Measurements from ENCODE around the gene FZR1.
"Not testable (repeated sequence)": the region's sequence is repeated elsewhere in the genome, so short reads cannot be mapped to it uniquely, and the experiment has no call there.

Gene FZR1

DNA sequence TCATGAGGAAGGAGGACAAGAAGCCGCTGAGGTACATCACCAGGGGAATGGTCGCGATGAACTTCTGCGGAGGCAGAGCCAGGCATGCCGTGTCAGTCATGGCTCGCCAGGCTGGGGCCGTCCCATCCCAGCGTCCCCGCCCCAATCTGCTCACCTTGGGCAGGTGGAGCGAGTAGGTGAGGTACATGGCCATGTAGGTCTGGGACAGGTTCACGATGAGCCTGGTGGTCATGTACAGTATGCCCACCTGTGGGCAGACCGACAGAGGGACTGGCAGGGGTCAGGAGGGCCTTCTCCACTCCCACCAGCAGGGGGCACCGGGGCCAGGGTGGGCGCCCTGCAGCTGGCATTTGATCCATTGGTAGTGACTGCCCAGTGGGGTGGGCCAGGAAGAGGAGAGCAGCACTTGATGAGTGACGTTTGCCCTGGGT lies 41.2 kb downstream of the FZR1 start:
- peak; percentile 56 for DNase-seq (ENCODE audit: low spot score)

DNA sequence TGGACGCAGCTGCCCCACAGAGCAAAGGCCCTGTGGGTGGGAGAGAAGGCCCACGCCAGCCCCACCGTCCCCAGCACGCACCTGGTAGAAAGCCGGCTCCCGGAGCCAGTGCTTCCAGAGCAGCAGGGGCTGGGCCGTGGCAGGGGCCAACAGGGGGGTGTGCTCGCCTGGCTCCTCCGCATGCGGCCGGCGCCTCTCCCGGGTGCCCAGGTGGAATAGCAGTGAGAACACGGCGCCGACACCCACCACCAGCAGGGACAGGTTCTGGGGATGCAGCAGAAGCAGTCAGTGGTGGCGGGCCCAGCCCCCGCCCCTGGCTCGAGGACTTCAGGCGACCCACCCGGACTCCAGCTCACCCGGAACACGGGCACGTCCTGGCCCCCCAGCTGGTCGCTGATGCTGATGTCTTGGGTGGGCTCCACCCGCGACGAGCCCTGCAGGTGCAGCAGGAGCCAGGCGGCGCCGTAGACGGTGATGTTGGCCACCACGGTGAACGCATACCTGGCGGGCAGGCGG lies 41.7 kb downstream of the FZR1 start:
- no peak for DNase-seq (ENCODE audit: low spot score)

- no peak for DNase-seq (ENCODE audit: low spot score)
These were observed 42.5 kb downstream of the FZR1 start for GRCh38 chr19:3548606-3549005.

- DNase-seq (ENCODE audit: low spot score): no peak
These were observed 43.7 kb downstream of the FZR1 start for GRCh38 chr19:3549816-3550215.

GRCh38 chr19:3550947-3551791 lies 45.1 kb downstream of the FZR1 start:
- no peak for DNase-seq (ENCODE audit: low spot score)

DNA sequence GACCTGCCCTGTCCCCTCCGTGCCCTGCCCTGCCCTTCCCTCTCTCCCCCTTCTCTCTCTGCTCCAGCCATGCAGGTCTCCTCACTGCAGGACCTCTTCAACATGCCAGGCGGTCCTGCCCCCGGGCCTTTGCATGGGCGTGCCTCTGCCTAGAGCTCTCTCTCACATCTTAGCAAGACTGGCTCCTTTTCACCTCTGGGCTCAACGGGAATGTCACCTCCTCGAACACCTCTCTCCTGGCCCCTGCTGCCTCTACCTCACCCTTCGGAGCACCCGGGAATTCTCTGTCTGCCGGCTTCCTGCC lies 45.6 kb downstream of the FZR1 start:
- no peak for DNase-seq (ENCODE audit: low spot score)

DNA sequence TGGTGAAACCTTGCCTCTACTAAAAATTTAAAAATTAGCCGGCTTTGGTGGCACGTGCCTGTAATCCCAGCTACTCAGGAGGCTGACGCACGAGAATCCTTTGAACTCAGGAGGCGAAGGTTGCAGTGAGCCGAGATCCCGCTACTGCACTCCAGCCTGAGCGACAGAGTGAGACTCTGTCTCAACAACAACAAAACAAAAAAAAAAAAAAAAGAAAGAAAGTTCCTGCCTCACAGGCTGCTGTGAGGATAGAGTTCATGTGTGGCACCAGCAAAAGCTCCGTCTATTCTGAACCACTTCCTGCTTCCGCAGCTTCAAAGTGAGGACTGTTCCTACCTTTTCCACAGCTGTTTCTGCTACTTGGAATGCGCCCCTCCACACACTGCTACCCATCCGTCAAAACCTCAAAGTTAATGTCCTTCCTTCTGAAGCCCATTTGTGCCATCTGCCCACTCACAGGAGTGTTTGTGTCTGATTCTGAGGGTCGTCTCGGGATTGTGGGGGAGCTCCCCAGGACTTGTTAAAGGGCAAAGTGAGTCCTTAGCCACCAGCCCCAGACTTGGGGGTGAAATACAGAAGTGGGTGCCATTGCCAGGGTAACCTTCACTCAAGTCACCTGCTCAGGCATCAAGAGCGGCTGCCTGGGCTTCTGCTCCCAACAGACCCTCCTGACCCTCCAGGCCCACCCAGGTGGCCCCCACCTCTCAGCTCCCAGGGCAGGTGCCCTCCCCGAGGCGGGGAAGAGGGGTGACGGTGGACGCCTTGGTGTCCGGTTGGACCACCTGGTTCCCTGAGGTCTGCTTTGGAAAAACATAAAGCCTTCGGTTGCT lies 48.4 kb downstream of the FZR1 start:
- no peak for DNase-seq (ENCODE audit: low spot score)

DNA sequence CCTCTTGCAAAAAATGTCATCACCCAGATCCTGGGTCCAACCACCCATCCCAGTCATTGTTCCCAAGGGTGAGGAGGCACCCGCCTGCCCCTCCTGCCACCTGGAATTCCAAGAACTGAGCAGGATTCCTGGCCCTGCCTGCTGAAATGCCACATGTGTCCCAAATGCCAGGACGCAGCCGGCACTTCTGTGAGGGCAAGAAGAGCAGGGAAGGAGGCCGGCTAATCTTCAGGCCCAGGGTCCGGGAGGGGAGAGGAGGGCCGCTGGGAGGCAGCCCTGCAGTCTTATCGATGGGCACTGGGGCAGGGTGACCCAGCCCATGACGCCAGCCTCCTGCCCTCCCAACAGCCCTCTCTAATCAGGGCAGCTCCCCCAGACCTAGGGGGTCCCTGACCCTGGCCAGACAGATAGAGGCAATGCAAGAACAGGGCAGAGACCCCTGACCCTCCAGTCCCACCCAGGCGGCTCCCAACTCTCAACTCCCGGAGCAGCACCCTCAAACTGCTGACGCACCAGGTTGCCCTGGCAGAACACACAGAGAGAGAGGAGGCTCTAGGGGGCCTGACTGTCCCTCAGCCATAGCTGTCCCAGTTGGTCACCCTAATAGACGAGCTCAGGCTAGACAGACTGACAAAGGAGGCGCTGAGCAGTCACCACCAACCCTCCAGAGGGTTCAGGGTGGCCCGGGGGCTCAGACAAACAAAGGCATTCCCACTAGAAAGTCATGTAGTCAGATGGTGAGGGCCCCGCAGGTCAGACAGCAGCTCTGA lies 49.7 kb downstream of the FZR1 start:
- DNase-seq (ENCODE audit: low spot score): no peak

GRCh38 chr19:3556423-3556977 lies 50.4 kb downstream of the FZR1 start:
- no peak for DNase-seq (ENCODE audit: low spot score)

DNA sequence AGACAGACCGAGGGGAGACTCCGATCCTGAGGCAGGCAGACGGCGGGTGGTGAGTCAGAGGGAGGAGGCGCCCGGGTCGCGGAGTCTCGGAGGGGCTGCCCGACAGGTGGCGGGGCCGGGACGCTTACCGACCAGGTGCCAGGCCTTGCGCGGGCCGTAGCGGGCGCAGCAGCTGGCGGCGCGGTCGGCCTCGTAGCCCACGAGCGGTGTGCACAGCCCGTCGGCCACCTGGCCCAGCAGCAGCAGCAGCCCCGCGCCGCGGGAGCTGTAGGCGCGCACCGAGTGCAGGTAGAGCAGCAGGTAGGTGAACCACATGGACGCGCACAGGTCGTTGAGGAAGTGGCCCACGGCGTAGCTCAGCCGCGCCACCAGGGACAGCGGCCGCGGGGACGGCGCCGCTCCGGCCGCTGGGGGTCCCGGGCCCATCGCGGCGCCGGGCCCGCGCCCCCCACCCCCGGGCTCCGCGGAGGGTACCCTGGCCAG lies 50.9 kb downstream of the FZR1 start:
- DNase-seq (ENCODE audit: low spot score): peak; percentile 65

- peak; percentile 100 for DNase-seq (ENCODE audit: low spot score)
These were observed 51.5 kb downstream of the FZR1 start, which contains the start of gene MFSD12 for GRCh38 chr19:3557461-3558248. MFSD12 (minus strand) TSS chr19:3557586; CDS start chr19:3557403, 183 bp downstream.

DNA sequence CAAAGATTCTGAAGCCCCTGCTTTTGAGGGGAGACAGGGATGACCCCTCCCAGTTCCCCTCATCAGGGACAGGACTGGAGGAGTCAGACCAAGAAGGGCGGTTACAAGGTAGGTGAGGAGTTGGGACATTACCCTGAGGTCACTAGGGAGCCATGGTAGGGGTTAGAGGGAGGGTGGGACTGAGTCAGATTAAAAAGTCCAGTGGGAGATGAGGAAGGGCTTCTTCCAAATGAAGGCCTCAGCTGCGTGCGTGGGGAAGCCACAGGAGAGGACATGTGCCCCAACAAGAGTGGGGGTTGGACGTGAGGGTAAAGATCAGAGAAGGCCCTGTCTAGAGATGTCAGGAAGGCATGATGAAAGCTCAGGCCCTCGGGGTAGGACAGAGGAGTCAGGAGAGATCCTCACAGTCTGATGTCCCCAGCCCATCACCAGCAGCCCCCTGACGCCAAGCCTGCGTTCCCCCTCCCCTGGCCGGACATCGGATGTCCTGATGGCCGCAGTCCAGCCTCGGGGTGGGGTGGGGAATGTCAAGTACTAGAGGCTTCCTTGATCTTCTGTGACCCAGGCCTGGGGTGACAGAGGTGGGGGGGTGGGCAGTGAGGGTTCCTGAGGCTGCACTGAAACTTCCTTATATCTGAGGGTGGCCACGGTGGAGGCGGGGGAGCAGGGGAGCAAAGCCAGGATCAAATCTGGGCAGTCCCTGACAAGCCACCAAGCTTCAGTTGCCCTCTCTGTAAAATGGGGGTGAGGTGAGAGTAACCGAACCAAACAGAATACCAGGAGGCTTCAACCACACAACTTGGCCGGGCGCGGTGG lies 57.8 kb downstream of the FZR1 start:
- DNase-seq (ENCODE audit: low spot score): no peak

GRCh38 chr19:3565139-3565538 lies 59.0 kb downstream of the FZR1 start:
- DNase-seq (ENCODE audit: low spot score): no peak

DNA sequence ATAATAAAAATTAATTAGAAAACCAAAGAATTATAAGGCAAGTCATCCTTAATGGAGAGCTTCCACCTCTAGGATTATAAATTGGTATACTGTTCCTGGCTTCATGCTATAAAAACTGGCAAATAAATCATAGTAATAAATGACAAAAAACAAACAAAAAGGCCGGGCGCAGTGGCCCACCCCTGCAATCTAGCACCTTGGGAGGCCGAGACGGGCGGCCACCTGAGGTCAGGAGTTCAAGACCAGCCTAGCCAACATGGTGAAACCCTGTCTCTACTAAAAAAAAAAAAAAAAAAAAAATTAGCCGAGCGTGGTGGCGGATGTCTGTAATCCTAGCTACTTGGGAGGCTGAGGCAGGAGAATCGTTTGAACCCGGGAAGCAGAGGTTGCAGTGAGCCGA lies 63.9 kb downstream of the FZR1 start:
- not testable (repeated sequence) for DNase-seq (ENCODE audit: low spot score)

DNA sequence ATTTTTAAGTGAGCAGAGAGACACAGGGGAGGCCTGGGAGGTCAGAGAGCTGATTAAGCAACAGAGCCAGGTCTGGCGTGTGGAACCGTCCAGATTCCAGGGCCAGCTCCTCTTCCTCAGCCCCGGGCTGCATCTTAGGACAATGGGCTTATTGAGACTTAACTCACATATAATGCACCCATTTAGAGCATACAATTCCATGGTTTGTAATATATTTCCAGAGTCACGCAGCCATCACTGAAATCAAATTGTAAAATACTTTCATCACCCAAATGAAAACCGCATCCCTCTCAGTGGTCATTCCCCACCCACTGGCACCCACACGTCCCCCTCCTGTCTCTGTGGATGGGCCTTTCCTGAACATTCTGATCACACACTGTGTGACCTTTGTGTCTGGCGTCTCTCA lies 64.5 kb downstream of the FZR1 start:
- no peak for DNase-seq (ENCODE audit: low spot score)

DNA sequence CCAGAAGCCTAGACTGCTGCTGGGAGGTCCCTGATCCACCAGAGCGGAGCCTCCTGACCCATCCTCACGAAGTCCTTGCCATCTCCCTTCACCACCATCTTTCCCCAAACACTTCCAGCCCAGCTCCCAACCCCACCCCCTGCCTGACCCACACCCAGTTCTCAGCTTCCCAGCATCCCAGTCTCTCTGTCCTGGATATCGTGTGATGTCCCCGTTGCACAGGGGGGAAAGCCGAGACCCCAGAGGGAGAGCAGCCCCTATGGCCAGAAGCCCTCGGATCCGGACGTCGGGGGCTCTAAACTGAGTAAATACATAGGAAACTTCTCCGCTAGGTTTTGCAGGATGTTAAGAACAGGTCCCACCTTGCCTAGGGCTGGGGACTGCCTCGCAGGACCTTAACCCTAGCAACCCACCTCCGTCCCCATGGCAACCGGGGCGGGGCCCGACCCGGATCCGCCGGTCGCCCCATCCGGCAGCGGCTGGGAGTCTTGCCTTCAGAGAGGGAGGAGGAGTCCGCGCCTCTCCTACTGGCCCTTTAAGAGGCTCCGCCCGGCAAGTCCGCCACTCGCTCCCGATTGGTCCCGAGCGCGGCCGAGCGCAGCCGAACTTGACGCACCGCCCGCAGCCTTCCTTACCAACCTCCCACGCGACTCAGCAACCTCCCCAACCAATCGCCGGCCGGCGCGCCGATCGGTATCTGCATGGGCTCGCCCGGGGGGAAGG lies 66.2 kb downstream of the FZR1 start:
- peak; percentile 97 for DNase-seq (ENCODE audit: low spot score)

DNA sequence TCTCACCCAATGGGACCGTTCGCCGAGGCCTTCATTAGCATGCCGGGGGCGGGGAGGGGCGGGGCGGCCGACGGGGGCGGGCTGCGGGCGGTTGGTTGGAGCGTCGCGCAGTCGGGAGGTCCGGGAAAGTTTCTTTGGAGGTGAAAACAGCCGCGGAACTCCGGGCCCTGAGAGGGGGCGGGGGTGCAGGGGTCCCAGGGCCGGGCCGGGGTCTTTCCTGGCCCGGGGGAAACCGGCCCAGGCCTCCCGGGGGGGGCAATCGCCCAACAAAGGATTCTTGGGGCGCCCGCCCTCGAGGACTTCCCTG lies 66.7 kb downstream of the FZR1 start, which contains the start of gene HMG20B:
Gene HMG20B (plus strand): TSS at position 90 of the 307 bp plus-strand sequence. CDS start 366 bp downstream, outside the sequence.
- DNase-seq (ENCODE audit: low spot score): no peak

DNA sequence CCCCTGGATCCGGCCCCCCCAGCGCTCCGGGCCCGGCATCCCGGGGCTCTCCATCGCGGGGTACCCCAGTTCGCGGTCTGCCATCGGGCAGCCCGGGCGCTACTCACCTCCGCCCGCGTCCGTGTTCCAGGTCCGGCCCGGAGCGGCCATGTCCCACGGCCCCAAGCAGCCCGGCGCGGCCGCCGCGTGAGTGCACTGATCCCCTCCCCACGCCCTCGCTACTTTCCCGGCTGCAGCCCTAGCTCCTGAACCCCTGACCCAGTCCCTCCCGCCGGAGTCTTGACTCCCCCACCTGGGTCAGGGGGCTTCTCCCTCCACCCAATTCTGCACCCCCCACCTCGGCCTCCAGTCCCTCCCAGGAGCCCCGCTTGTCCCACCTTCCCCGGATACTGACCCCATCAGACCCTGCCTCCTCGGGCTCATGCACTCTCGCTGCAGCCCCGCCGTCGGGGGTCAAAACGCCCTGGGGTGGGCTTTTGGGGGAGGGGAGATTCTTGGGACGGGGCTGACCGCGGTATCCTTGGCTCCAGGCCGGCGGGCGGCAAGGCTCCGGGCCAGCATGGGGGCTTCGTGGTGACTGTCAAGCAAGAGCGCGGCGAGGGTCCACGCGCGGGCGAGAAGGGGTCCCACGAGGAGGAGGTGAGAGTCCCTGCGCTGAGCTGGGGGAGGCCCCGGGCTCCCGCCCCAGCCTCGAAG lies 67.2 kb downstream of the FZR1 start:
- DNase-seq (ENCODE audit: low spot score): no peak

Data from AG08395 (cell line).